ENCODE results near the gene MACROD2. TPM values are rescaled to one million over a fixed set of nuclear protein-coding genes. Genes with fewer than 3 reads are reported as not detected.
"Not testable (repeated sequence)": the region's sequence is repeated elsewhere in the genome, so short reads cannot be mapped to it uniquely, and the experiment has no call there.

MACROD2 gene
- total and polyA plus RNA-seq, 4 donors, result 0.66 to 10.5 (median 3.3) TPM

DNA sequence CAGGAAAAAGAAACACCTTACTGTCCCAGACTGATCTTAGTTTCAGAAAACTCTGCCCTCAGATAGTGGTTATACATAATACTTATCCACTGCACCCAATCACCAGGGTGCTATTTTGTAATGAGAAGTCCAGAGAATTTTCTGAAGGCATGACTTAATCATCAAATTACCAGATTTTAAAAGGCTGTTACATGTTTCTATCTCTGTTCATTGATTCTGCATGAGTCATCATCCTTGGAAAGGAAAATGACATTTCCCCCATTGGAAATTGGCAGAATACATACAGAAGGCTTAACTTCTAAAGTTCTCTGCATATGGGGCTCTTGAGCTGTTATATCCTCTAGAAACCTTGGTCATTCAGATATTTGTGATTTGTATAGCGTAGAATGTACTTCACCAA lies 930.0 kb downstream of the MACROD2 start:
- Histone ChIP-seq H3K27me3 (ENCODE audit: control insufficient read depth in 4 of 4, insufficient read depth in 4 of 4, low read length in 3 of 4) (no peaks in the 10 kb centered on the region), H3K4me3 (ENCODE audit: low read depth in 1 of 3, low read length in 3 of 3) (no peak overlapping the region), H3K4me1 (ENCODE audit: control insufficient read depth in 4 of 4, insufficient read depth in 4 of 4, low read length in 3 of 4) (no peaks in the 10 kb centered on the region), H3K36me3 (ENCODE audit: control insufficient read depth in 4 of 4, insufficient read depth in 3 of 4, low read depth in 1 of 4, low read length in 3 of 4) (no peaks in the 10 kb centered on the region), H3K9me3 (ENCODE audit: control insufficient read depth in 4 of 4, low read length in 3 of 4) (no peaks in the 10 kb centered on the region), H3K9ac (ENCODE audit: low read depth in 1 of 2, low read length in 2 of 2) (no peak overlapping the region), H3K27ac (ENCODE audit: low read depth in 1 of 2, low read length in 2 of 2) (no peak overlapping the region)
- 96% methylated on average over 1 of the region's 1 CpG for WGBS
- no peak for DNase-seq (ENCODE audit: low spot score)
- peak in 1 of 2 donors; percentile 32 for TF ChIP-seq JUND (IDR thresholded peaks at IDR 0.05)
- no peak for TF ChIP-seq EGR1 (IDR thresholded peaks at IDR 0.05; ENCODE audit: low read depth in 2 of 2)
- no peak for TF ChIP-seq SP1 (IDR thresholded peaks at IDR 0.05)

DNA sequence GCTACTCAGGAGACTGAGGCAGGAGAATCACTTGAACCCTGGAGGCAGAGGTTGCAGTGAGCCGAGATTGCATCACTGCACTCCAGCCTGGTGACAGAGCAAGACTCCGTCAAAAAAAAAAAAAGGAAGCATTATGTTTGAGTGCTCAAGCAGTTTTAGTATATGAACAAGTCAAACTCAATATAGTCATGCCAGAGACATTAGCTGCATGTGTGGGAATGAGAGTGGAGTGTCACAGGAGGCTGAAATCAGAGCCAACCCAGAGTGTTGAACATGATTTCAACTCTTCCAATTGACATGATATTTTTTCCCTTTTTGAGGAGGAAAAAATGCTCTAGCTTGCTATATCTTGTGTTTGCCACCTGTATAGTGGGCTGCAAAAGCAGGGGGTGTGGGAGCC lies 931.1 kb downstream of the MACROD2 start:
- H3K27me3 ChIP-seq (ENCODE audit: control insufficient read depth in 4 of 4, insufficient read depth in 4 of 4, low read length in 3 of 4); DNase-seq (ENCODE audit: low spot score); H3K9me3 ChIP-seq (ENCODE audit: control insufficient read depth in 4 of 4, low read length in 3 of 4); H3K27ac ChIP-seq (ENCODE audit: low read depth in 1 of 2, low read length in 2 of 2); H3K36me3 ChIP-seq (ENCODE audit: control insufficient read depth in 4 of 4, insufficient read depth in 3 of 4, low read depth in 1 of 4, low read length in 3 of 4); H3K4me1 ChIP-seq (ENCODE audit: control insufficient read depth in 4 of 4, insufficient read depth in 4 of 4, low read length in 3 of 4); H3K9ac ChIP-seq (ENCODE audit: low read depth in 1 of 2, low read length in 2 of 2); H3K4me3 ChIP-seq (ENCODE audit: low read depth in 1 of 3, low read length in 3 of 3): not testable (repeated sequence)
- WGBS, result 92% methylated on average over 2 of the region's 2 CpGs

DNA sequence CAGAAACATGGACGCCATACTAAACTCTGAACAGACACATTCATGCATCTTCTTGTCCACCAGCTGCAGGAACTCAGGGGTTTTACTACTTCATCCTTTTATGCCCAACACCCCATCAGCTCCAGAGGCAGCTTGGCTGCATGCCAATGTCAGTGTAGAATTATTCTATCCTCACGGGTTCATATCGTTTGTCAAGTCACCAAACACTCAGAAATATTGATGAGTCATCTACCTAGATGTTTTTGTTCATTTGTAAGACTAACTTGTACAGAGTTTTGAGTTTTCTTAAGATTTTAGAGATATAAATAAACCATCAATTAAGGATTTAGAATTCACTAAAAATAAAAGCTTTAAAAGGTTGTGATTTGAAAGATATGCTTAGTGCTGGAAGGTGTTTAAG lies 932.8 kb downstream of the MACROD2 start:
- TF ChIP-seq TAF1 (conservative IDR thresholded peaks at IDR 0.05) (no peak), EGR1 (IDR thresholded peaks at IDR 0.05; ENCODE audit: low read depth in 2 of 2) (no peak), SP1 (IDR thresholded peaks at IDR 0.05) (no peak), HNF4G (IDR thresholded peaks at IDR 0.05) (no peak), RXRA (IDR thresholded peaks at IDR 0.05) (no peak), RAD21 (IDR thresholded peaks at IDR 0.05) (no peak), GABPA (IDR thresholded peaks at IDR 0.05 in 1 of 2, conservative IDR thresholded peaks at IDR 0.05 in 1 of 2) (no peak), JUND (IDR thresholded peaks at IDR 0.05) (no peak), FOXA1 (IDR thresholded peaks at IDR 0.05) (no peak), NR2F2 (IDR thresholded peaks at IDR 0.05) (no peak)
- TF ChIP-seq, protein P1, sequence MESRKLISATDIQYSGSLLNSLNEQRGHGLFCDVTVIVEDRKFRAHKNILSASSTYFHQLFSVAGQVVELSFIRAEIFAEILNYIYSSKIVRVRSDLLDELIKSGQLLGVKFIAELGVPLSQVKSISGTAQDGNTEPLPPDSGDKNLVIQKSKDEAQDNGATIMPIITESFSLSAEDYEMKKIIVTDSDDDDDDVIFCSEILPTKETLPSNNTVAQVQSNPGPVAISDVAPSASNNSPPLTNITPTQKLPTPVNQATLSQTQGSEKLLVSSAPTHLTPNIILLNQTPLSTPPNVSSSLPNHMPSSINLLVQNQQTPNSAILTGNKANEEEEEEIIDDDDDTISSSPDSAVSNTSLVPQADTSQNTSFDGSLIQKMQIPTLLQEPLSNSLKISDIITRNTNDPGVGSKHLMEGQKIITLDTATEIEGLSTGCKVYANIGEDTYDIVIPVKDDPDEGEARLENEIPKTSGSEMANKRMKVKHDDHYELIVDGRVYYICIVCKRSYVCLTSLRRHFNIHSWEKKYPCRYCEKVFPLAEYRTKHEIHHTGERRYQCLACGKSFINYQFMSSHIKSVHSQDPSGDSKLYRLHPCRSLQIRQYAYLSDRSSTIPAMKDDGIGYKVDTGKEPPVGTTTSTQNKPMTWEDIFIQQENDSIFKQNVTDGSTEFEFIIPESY (IDR thresholded peaks at IDR 0.05), result no peak
- TF ChIP-seq, protein P2, sequence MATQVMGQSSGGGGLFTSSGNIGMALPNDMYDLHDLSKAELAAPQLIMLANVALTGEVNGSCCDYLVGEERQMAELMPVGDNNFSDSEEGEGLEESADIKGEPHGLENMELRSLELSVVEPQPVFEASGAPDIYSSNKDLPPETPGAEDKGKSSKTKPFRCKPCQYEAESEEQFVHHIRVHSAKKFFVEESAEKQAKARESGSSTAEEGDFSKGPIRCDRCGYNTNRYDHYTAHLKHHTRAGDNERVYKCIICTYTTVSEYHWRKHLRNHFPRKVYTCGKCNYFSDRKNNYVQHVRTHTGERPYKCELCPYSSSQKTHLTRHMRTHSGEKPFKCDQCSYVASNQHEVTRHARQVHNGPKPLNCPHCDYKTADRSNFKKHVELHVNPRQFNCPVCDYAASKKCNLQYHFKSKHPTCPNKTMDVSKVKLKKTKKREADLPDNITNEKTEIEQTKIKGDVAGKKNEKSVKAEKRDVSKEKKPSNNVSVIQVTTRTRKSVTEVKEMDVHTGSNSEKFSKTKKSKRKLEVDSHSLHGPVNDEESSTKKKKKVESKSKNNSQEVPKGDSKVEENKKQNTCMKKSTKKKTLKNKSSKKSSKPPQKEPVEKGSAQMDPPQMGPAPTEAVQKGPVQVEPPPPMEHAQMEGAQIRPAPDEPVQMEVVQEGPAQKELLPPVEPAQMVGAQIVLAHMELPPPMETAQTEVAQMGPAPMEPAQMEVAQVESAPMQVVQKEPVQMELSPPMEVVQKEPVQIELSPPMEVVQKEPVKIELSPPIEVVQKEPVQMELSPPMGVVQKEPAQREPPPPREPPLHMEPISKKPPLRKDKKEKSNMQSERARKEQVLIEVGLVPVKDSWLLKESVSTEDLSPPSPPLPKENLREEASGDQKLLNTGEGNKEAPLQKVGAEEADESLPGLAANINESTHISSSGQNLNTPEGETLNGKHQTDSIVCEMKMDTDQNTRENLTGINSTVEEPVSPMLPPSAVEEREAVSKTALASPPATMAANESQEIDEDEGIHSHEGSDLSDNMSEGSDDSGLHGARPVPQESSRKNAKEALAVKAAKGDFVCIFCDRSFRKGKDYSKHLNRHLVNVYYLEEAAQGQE (IDR thresholded peaks at IDR 0.05), result no peak
- TF ChIP-seq, protein P3, sequence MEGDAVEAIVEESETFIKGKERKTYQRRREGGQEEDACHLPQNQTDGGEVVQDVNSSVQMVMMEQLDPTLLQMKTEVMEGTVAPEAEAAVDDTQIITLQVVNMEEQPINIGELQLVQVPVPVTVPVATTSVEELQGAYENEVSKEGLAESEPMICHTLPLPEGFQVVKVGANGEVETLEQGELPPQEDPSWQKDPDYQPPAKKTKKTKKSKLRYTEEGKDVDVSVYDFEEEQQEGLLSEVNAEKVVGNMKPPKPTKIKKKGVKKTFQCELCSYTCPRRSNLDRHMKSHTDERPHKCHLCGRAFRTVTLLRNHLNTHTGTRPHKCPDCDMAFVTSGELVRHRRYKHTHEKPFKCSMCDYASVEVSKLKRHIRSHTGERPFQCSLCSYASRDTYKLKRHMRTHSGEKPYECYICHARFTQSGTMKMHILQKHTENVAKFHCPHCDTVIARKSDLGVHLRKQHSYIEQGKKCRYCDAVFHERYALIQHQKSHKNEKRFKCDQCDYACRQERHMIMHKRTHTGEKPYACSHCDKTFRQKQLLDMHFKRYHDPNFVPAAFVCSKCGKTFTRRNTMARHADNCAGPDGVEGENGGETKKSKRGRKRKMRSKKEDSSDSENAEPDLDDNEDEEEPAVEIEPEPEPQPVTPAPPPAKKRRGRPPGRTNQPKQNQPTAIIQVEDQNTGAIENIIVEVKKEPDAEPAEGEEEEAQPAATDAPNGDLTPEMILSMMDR (IDR thresholded peaks at IDR 0.05; ENCODE audit: low read depth, low read length, missing input control), result no peak
- TF ChIP-seq, protein P4, sequence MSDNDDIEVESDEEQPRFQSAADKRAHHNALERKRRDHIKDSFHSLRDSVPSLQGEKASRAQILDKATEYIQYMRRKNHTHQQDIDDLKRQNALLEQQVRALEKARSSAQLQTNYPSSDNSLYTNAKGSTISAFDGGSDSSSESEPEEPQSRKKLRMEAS (IDR thresholded peaks at IDR 0.05), result no peak
- WGBS, result 52% methylated on average over 3 of the region's 3 CpGs
- Histone ChIP-seq H3K27me3 (ENCODE audit: control insufficient read depth in 4 of 4, insufficient read depth in 4 of 4, low read length in 3 of 4) (no peaks in the 10 kb centered on the region), H3K27ac (ENCODE audit: low read depth in 1 of 2, low read length in 2 of 2) (no peak overlapping the region), H3K9me3 (ENCODE audit: control insufficient read depth in 4 of 4, low read length in 3 of 4) (no peaks in the 10 kb centered on the region), H3K4me3 (ENCODE audit: low read depth in 1 of 3, low read length in 3 of 3) (no peak overlapping the region), H3K4me1 (ENCODE audit: control insufficient read depth in 4 of 4, insufficient read depth in 4 of 4, low read length in 3 of 4) (no peaks in the 10 kb centered on the region), H3K9ac (ENCODE audit: low read depth in 1 of 2, low read length in 2 of 2) (no peak overlapping the region), H3K36me3 (ENCODE audit: control insufficient read depth in 4 of 4, insufficient read depth in 3 of 4, low read depth in 1 of 4, low read length in 3 of 4) (no peaks in the 10 kb centered on the region)
- no peak for DNase-seq (ENCODE audit: low spot score)

All from liver (tissue), 9 donors.